ENCODE data around the gene ZNF221.

ZNF221 gene

GRCh38 chr19:43950834-43951645, at the start of gene ZNF221:
ZNF221 (plus strand) TSS chr19:43951228; CDS start chr19:43962727, 11,499 bp downstream.
- no peaks in the 10 kb centered on the region for H3K27me3 ChIP-seq (ENCODE audit: insufficient read depth, low read length)
- H2AFZ ChIP-seq (ENCODE audit: low read length, unreplicated experiment) = peak within 1 kb of the TSS; percentile 94
- no peaks in the 10 kb centered on the region for H3K36me3 ChIP-seq (ENCODE audit: insufficient read depth, low read length)
- H3K79me2 ChIP-seq (ENCODE audit: control insufficient read depth, insufficient read depth, low read length, unreplicated experiment) = no peaks in the 10 kb centered on the region
- peak within 1 kb of the TSS; percentile 82 for H3K4me3 ChIP-seq (ENCODE audit: low read depth, low read length)
- H3K4me1 ChIP-seq (ENCODE audit: control insufficient read depth, insufficient read depth, low read length, unreplicated experiment) = no peaks in the 10 kb centered on the region
- H3K27ac ChIP-seq (ENCODE audit: low read depth, low read length) = peak within 1 kb of the TSS; percentile 63

GRCh38 chr19:43901395-43902390, 49.3 kb upstream of the ZNF221 start:
- Histone ChIP-seq H3K79me2 (ENCODE audit: control insufficient read depth, insufficient read depth, low read length, unreplicated experiment) (no peaks in the 10 kb centered on the region), H3K27me3 (ENCODE audit: insufficient read depth, low read length) (no peaks in the 10 kb centered on the region), H3K4me3 (ENCODE audit: low read depth, low read length) (peak overlapping the region; percentile 83), H3K27ac (ENCODE audit: low read depth, low read length) (no peak overlapping the region), H3K4me1 (ENCODE audit: control insufficient read depth, insufficient read depth, low read length, unreplicated experiment) (no peaks in the 10 kb centered on the region), H3K36me3 (ENCODE audit: insufficient read depth, low read length) (peaks cover 12% of the 10 kb centered on the region), H2AFZ (ENCODE audit: low read length, unreplicated experiment) (peak overlapping the region; percentile 93)

GRCh38 chr19:43902399-43902798, 48.6 kb upstream of the ZNF221 start:
- Histone ChIP-seq H3K36me3 (ENCODE audit: insufficient read depth, low read length) (peaks cover 11% of the 10 kb centered on the region), H3K4me1 (ENCODE audit: control insufficient read depth, insufficient read depth, low read length, unreplicated experiment) (no peaks in the 10 kb centered on the region), H3K79me2 (ENCODE audit: control insufficient read depth, insufficient read depth, low read length, unreplicated experiment) (no peaks in the 10 kb centered on the region), H3K27me3 (ENCODE audit: insufficient read depth, low read length) (no peaks in the 10 kb centered on the region), H3K4me3 (ENCODE audit: low read depth, low read length) (peak overlapping the region; percentile 83), H3K27ac (ENCODE audit: low read depth, low read length) (no peak overlapping the region), H2AFZ (ENCODE audit: low read length, unreplicated experiment) (peak overlapping the region; percentile 93)

- no peaks in the 10 kb centered on the region for H3K27me3 ChIP-seq (ENCODE audit: insufficient read depth, low read length)
- no peak overlapping the region for H3K4me3 ChIP-seq (ENCODE audit: low read depth, low read length)
- H3K4me1 ChIP-seq (ENCODE audit: control insufficient read depth, insufficient read depth, low read length, unreplicated experiment) = no peaks in the 10 kb centered on the region
- H3K79me2 ChIP-seq (ENCODE audit: control insufficient read depth, insufficient read depth, low read length, unreplicated experiment) = no peaks in the 10 kb centered on the region
- H3K36me3 ChIP-seq (ENCODE audit: insufficient read depth, low read length) = no peaks in the 10 kb centered on the region
- H3K27ac ChIP-seq (ENCODE audit: low read depth, low read length) = no peak overlapping the region
- no peak overlapping the region for H2AFZ ChIP-seq (ENCODE audit: low read length, unreplicated experiment)
Observed at GRCh38 chr19:43905897-43906296, 45.1 kb upstream of the ZNF221 start.

- Histone ChIP-seq H3K79me2 (ENCODE audit: control insufficient read depth, insufficient read depth, low read length, unreplicated experiment) (no peaks in the 10 kb centered on the region), H2AFZ (ENCODE audit: low read length, unreplicated experiment) (no peak overlapping the region)
Observed at GRCh38 chr19:43906774-43907173, 44.3 kb upstream of the ZNF221 start.

GRCh38 chr19:43908659-43909058, 42.4 kb upstream of the ZNF221 start:
- Histone ChIP-seq H3K36me3 (ENCODE audit: insufficient read depth, low read length) (peaks cover 13% of the 10 kb centered on the region), H3K4me1 (ENCODE audit: control insufficient read depth, insufficient read depth, low read length, unreplicated experiment) (no peaks in the 10 kb centered on the region), H3K79me2 (ENCODE audit: control insufficient read depth, insufficient read depth, low read length, unreplicated experiment) (no peaks in the 10 kb centered on the region), H3K27ac (ENCODE audit: low read depth, low read length) (no peak overlapping the region), H3K27me3 (ENCODE audit: insufficient read depth, low read length) (no peaks in the 10 kb centered on the region), H3K4me3 (ENCODE audit: low read depth, low read length) (no peak overlapping the region), H2AFZ (ENCODE audit: low read length, unreplicated experiment) (no peak overlapping the region)

More at GRCh38 chr19:43906774-43907173, 44.3 kb upstream of the ZNF221 start:
- H3K27ac ChIP-seq (ENCODE audit: low read depth, low read length) = no peak overlapping the region
- no peaks in the 10 kb centered on the region for H3K27me3 ChIP-seq (ENCODE audit: insufficient read depth, low read length)
- H3K4me3 ChIP-seq (ENCODE audit: low read depth, low read length) = no peak overlapping the region
- H3K4me1 ChIP-seq (ENCODE audit: control insufficient read depth, insufficient read depth, low read length, unreplicated experiment) = no peaks in the 10 kb centered on the region
- H3K36me3 ChIP-seq (ENCODE audit: insufficient read depth, low read length) = no peaks in the 10 kb centered on the region

- Histone ChIP-seq H3K27ac (ENCODE audit: low read depth, low read length) (no peak overlapping the region), H3K4me3 (ENCODE audit: low read depth, low read length) (no peak overlapping the region), H3K27me3 (ENCODE audit: insufficient read depth, low read length) (no peaks in the 10 kb centered on the region), H3K4me1 (ENCODE audit: control insufficient read depth, insufficient read depth, low read length, unreplicated experiment) (no peaks in the 10 kb centered on the region), H3K36me3 (ENCODE audit: insufficient read depth, low read length) (peaks cover 35% of the 10 kb centered on the region), H3K79me2 (ENCODE audit: control insufficient read depth, insufficient read depth, low read length, unreplicated experiment) (no peaks in the 10 kb centered on the region), H2AFZ (ENCODE audit: low read length, unreplicated experiment) (no peak overlapping the region)
Observed at GRCh38 chr19:43910884-43911283, 40.1 kb upstream of the ZNF221 start.

GRCh38 chr19:43913383-43913782, 37.6 kb upstream of the ZNF221 start:
- Histone ChIP-seq H3K36me3 (ENCODE audit: insufficient read depth, low read length) (peaks cover 58% of the 10 kb centered on the region), H3K27me3 (ENCODE audit: insufficient read depth, low read length) (no peaks in the 10 kb centered on the region), H2AFZ (ENCODE audit: low read length, unreplicated experiment) (no peak overlapping the region), H3K4me3 (ENCODE audit: low read depth, low read length) (no peak overlapping the region), H3K4me1 (ENCODE audit: control insufficient read depth, insufficient read depth, low read length, unreplicated experiment) (no peaks in the 10 kb centered on the region), H3K27ac (ENCODE audit: low read depth, low read length) (no peak overlapping the region), H3K79me2 (ENCODE audit: control insufficient read depth, insufficient read depth, low read length, unreplicated experiment) (no peaks in the 10 kb centered on the region)

GRCh38 chr19:43914051-43914450, 37.0 kb upstream of the ZNF221 start:
- H2AFZ ChIP-seq (ENCODE audit: low read length, unreplicated experiment) = no peak overlapping the region
- H3K4me3 ChIP-seq (ENCODE audit: low read depth, low read length) = no peak overlapping the region
- peaks cover 65% of the 10 kb centered on the region for H3K36me3 ChIP-seq (ENCODE audit: insufficient read depth, low read length)

GRCh38 chr19:43923875-43924274, 27.2 kb upstream of the ZNF221 start:
- Histone ChIP-seq H2AFZ (ENCODE audit: low read length, unreplicated experiment) (no peak overlapping the region), H3K79me2 (ENCODE audit: control insufficient read depth, insufficient read depth, low read length, unreplicated experiment) (no peaks in the 10 kb centered on the region), H3K27me3 (ENCODE audit: insufficient read depth, low read length) (no peaks in the 10 kb centered on the region), H3K4me3 (ENCODE audit: low read depth, low read length) (no peak overlapping the region), H3K27ac (ENCODE audit: low read depth, low read length) (no peak overlapping the region), H3K36me3 (ENCODE audit: insufficient read depth, low read length) (peaks cover 68% of the 10 kb centered on the region), H3K4me1 (ENCODE audit: control insufficient read depth, insufficient read depth, low read length, unreplicated experiment) (no peaks in the 10 kb centered on the region)

More at GRCh38 chr19:43914051-43914450, 37.0 kb upstream of the ZNF221 start:
- H3K4me1 ChIP-seq (ENCODE audit: control insufficient read depth, insufficient read depth, low read length, unreplicated experiment) = no peaks in the 10 kb centered on the region
- H3K27me3 ChIP-seq (ENCODE audit: insufficient read depth, low read length) = no peaks in the 10 kb centered on the region
- no peak overlapping the region for H3K27ac ChIP-seq (ENCODE audit: low read depth, low read length)
- H3K79me2 ChIP-seq (ENCODE audit: control insufficient read depth, insufficient read depth, low read length, unreplicated experiment) = no peaks in the 10 kb centered on the region
